Smooth muscle cell (in vitro differentiated cells): ENCODE measurements around the gene PTK6. TPM values are rescaled to one million over a fixed set of nuclear protein-coding genes. Genes with fewer than 3 reads are reported as not detected.

Experiments
- DNase-seq: peaks from one replicate; lab custom pipeline; 2025; ENCODE audit not compliant: unreplicated experiment; lab: John Stamatoyannopoulos, UW
- H2AFZ ChIP-seq: fragments of 200-600 bp; sonication (generic); 2 replicates; pipeline ENCODE4 v1.6.0; 2016; ENCODE audit warnings: antibody characterized with exemption, low read depth, mild to moderate bottlenecking
- H3F3A ChIP-seq: fragments of 200-600 bp; sonication (generic); 2 replicates; pipeline ENCODE4 v1.6.0; 2017; ENCODE audit warnings: antibody characterized with exemption, low read depth
- H3K27ac ChIP-seq: fragments of 200-600 bp; sonication (generic); 2 replicates; pipeline ENCODE4 v1.5.1; 2016; ENCODE audit warnings: low read depth, mild to moderate bottlenecking
- H3K27me3 ChIP-seq: fragments of 200-600 bp; sonication (generic); 2 replicates; pipeline ENCODE4 v1.6.1; 2016; ENCODE audit warnings: low read depth, mild to moderate bottlenecking
- H3K36me3 ChIP-seq: fragments of 200-600 bp; sonication (generic); 2 replicates; pipeline ENCODE4 v1.5.1; 2016; ENCODE audit warnings: low read depth
- H3K4me1 ChIP-seq: fragments of 200-600 bp; sonication (generic); 2 replicates; pipeline ENCODE4 v1.5.1; 2016; ENCODE audit warnings: low read depth
- H3K4me2 ChIP-seq: fragments of 200-600 bp; sonication (generic); 2 replicates; pipeline ENCODE4 v1.6.0; 2016; ENCODE audit warnings: mild to moderate bottlenecking
- H3K4me3 ChIP-seq: fragments of 200-600 bp; sonication (generic); 2 replicates; pipeline ENCODE4 v1.5.1; 2016; ENCODE audit warnings: mild to moderate bottlenecking
- H3K79me2 ChIP-seq: fragments of 200-600 bp; sonication (generic); 2 replicates; pipeline ENCODE4 v1.6.0; 2016; ENCODE audit warnings: low read depth, mild to moderate bottlenecking
- H3K9ac ChIP-seq: fragments of 200-600 bp; sonication (generic); 2 replicates; pipeline ENCODE4 v1.6.0; 2016; ENCODE audit warnings: low read depth
- H3K9me3 ChIP-seq: fragments of 200-600 bp; sonication (generic); replicated peaks from 2 replicates; pipeline ENCODE4 v1.5.1; 2016; ENCODE audit warnings: low read depth
- H4K20me1 ChIP-seq: fragments of 200-600 bp; sonication (generic); 2 replicates; pipeline ENCODE4 v1.6.0; 2016; ENCODE audit warnings: low read depth
- CTCF ChIP-seq: fragments of 200-600 bp; sonication (generic); IDR thresholded peaks from 2 replicates; pipeline ENCODE4 v1.5.1; 2017; ENCODE audit warnings: borderline replicate concordance, mild to moderate bottlenecking, antibody characterized with exemption; ENCODE audit not compliant: insufficient read depth, poor library complexity, severe bottlenecking
- WGBS: methylation state at CpG from one replicate; pipeline ENCODE4 v1.1.7; 2016; ENCODE audit warnings: low lambda C conversion rate; 5-methylcytosine and 5-hydroxymethylcytosine counted together
- polyA plus RNA-seq: library from polyadenylated mRNA; unstranded; fragments of >200 nt; fragmentation: Nextera tagmentation; extraction: Ambion mirVana; gene quantifications from 2 replicates; pipeline ENCODE4 v1.2.1, GENCODE V29; 2016
- total RNA-seq: library from RNA; depleted of rRNA; stranded (reverse); fragments of >200 nt; gene quantifications from 2 replicates; pipeline ENCODE4 v1.2.3, GENCODE V29; 2014

The PTK6 gene
- total and polyA plus RNA-seq, 2 experiments from 2014 or later: 0.05 TPM; not detected in 1

- no peak for TF ChIP-seq CTCF
- Histone ChIP-seq H3K27ac (peak within 1 kb of the TSS; percentile 83), H3K4me1 (peaks cover 17% of the 10 kb centered on the region), H2AFZ (peak within 1 kb of the TSS; percentile 98), H3K36me3 (no peaks in the 10 kb centered on the region), H3K79me2 (peaks cover 11% of the 10 kb centered on the region), H3K27me3 (no peaks in the 10 kb centered on the region), H3K9ac (peak within 1 kb of the TSS; percentile 86), H3K4me3 (peak within 1 kb of the TSS; percentile 96), H3F3A (no peaks in the 10 kb centered on the region), H3K4me2 (peak within 1 kb of the TSS; percentile 99), H4K20me1 (peaks cover 43% of the 10 kb centered on the region), H3K9me3 (no peaks in the 10 kb centered on the region)
- WGBS: no CpG with 5 or more reads among the region's 64 CpGs
- peak; percentile 82 for DNase-seq
Observed at GRCh38 chr20:63520504-63520933, 16.7 kb downstream of the PTK6 start, which contains the start of gene PPDPF. Gene PPDPF (plus strand): TSS chr20:63520765. CDS start chr20:63521309, 544 bp downstream.

- no peaks in the 10 kb centered on the region for H3K9me3 ChIP-seq
- peak overlapping the region; percentile 83 for H3K27ac ChIP-seq
- peak overlapping the region; percentile 86 for H3K9ac ChIP-seq
- peaks cover 17% of the 10 kb centered on the region for H3K4me1 ChIP-seq
- H3K4me3 ChIP-seq: peak overlapping the region; percentile 96
- H3K4me2 ChIP-seq: peak overlapping the region; percentile 99
- H3F3A ChIP-seq: no peaks in the 10 kb centered on the region
- peaks cover 11% of the 10 kb centered on the region for H3K79me2 ChIP-seq
- peaks cover 38% of the 10 kb centered on the region for H4K20me1 ChIP-seq
- 11% methylated on average over 36 of the region's 72 CpGs for WGBS
- H3K36me3 ChIP-seq: no peaks in the 10 kb centered on the region
- peak overlapping the region; percentile 98 for H2AFZ ChIP-seq
- DNase-seq: peak; percentile 82
- TF ChIP-seq CTCF: no peak
- H3K27me3 ChIP-seq: no peaks in the 10 kb centered on the region
Observed at GRCh38 chr20:63519668-63520503, 17.3 kb downstream of the PTK6 start.

GRCh38 chr20:63518946-63519667 lies 18.1 kb downstream of the PTK6 start:
- no peak for TF ChIP-seq CTCF
- peaks cover 17% of the 10 kb centered on the region for H3K4me1 ChIP-seq
- peak overlapping the region; percentile 98 for H2AFZ ChIP-seq
- H3K27me3 ChIP-seq: no peaks in the 10 kb centered on the region
- H3K9me3 ChIP-seq: no peaks in the 10 kb centered on the region
- H3K9ac ChIP-seq: peak overlapping the region; percentile 86
- H3K4me3 ChIP-seq: peak overlapping the region; percentile 96
- WGBS: 77% methylated on average over 27 of the region's 32 CpGs
- no peaks in the 10 kb centered on the region for H3F3A ChIP-seq
- H3K79me2 ChIP-seq: peaks cover 11% of the 10 kb centered on the region
- H3K27ac ChIP-seq: no peak overlapping the region
- peak overlapping the region; percentile 99 for H3K4me2 ChIP-seq
- H4K20me1 ChIP-seq: peaks cover 31% of the 10 kb centered on the region
- H3K36me3 ChIP-seq: no peaks in the 10 kb centered on the region
- DNase-seq: no peak
